CD4-positive, alpha-beta T cell treated with Interleukin-10 for 1 hour (primary cell): Measurements from ENCODE around the gene CELSR1.
A peak's percentile ranks its signal among the peaks of the same experiment; 100 is the strongest.

Experiments used
- DNase-seq: peaks from one replicate; pipeline ENCODE4 v3.0.0-alpha.2; 2020

The CELSR1 gene

DNA sequence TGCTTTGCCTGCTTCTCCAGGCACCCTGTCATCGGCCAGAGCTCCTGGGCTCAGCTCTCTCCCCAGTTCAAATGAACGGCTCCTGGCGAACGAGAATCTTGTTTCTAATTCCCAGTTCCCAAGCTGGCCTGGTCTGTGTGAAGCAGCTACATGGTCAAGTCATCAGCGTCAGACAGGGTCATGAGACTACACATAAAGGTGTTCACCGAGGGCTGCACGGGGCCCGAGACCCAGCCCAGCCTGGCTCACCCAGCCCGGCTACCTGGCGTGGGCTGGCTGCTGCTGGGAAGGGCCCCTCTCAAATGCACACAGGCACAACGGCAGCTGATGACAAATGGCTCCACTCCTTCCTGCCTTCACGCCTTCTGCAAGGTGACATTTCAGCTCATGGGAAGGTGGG, 14.6 kb upstream of the CELSR1 start:
- DNase-seq: no peak

- DNase-seq: no peak
Observed at GRCh38 chr22:46551321-46551720, 13.9 kb upstream of the CELSR1 start.

DNA sequence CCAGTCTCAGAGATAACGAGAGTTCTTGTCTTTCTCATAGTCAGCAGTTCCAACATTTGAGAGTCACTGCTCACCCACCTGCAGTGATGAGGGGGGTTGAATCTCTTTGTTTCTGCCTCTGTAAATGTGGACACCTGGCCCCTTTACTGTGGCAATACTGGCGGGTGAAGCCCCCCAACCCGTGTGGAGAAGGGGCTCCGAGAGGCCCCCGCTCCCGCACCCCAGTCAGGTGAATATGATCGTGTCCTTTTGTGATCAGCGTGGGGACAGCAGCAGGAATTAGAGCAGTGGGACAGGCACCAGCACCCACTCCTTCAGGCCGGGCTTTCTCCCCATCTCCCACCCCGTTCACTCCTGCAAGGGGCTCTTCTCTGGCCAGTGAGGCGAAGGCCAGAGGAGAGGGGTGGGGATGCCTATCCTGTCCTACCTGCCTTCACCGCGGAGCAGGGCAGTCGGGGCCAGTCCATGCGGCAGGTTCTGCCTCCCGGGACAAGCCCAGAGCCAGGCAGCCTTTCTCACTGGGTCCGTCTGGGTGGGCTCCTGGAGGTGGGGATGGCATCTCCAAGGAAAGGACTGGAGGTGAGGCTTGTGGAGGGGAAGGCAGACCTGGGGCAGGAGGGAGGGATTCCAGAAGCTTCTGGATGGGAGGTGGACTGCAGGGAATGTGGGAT, 12.7 kb upstream of the CELSR1 start:
- no peak for DNase-seq

GRCh38 chr22:46549563-46549840, 12.1 kb upstream of the CELSR1 start:
- DNase-seq: no peak

DNA sequence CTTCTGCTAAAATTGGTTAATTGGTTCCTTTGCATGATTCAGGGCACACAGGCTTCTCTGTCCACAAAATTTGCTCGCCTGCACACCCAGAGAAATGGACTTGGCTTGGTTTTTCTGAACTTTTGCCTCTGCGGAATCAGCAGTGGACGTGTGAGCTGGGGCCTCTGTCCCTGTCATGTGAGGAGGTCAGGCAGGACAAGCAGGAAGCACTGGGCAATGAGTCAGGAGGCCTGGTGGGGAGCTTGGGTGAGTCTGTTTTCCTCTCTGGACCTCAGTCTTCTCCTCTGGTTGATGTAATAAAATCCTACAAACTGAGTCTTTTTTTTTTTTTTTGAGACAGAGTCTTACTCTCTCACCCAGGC, 10.4 kb upstream of the CELSR1 start:
- no peak for DNase-seq

DNA sequence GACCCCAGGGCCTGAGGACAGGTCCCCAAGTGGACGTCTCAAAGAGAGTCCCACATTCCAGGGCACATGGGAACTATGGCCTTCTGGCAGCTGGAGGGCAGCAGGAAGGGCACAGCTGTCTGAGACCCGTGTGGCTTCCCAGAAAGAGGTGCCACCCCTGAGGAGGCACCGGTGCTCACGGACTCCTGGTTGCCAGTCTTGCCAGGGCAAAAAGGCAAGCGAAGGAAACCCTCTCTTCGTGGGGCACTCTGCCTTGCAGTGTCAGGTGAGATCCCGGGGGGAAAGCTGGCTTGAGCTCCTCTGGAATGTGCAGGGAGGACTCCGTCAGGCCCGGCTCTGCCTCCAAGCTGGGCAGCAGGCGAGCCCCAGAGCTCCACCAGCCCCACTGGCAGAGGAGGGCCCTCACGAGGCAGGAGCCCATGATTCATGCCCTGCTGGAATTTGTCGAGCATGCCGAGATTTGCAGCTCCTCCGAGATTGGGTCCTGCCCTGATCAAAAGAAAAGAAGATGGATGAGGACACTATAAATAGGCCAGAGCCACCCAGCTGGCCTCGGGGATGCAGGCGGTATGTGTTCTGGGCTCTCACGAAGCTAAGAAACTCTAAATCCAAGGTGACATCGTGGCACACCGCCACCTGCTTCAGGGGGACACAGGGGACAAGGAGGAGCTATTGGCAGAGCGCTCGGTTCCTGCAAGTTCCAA, 9.9 kb upstream of the CELSR1 start:
- no peak for DNase-seq

DNA sequence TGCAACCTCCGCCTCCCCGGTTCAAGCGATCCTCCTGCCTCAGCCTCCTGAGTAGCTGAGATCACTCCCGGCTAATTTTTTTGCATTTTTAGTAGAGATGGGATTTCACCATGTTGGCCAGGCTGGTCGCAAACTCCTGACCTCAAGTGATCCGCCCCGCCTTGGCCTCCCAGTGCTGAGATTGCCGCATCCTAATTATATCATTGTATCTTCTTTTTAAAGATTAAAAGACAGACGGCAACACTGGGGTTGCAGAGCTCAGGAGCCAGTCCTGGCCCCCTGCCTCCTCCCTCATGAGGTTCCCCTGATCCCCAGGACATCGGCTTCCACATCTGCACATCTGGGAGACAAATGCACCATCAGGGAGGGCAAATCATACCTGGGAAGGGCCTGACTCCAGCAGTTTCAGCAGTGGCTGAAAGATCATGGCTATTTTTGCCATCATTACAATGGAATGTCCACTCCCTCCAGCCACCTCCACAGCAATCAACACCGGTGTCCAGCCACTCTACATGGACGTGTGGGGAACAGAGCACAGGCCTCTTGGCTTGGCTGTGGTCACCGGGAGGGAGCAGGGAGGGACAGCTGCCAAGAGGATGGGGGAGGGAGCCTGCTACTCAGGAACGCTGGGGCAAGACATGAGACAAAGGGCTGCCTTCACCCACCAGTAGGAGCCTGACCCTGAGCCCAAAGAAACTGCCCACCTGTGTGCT, 9.2 kb upstream of the CELSR1 start:
- no peak for DNase-seq

- no peak for DNase-seq
Observed at GRCh38 chr22:46545086-46545792, 7.8 kb upstream of the CELSR1 start.

DNA sequence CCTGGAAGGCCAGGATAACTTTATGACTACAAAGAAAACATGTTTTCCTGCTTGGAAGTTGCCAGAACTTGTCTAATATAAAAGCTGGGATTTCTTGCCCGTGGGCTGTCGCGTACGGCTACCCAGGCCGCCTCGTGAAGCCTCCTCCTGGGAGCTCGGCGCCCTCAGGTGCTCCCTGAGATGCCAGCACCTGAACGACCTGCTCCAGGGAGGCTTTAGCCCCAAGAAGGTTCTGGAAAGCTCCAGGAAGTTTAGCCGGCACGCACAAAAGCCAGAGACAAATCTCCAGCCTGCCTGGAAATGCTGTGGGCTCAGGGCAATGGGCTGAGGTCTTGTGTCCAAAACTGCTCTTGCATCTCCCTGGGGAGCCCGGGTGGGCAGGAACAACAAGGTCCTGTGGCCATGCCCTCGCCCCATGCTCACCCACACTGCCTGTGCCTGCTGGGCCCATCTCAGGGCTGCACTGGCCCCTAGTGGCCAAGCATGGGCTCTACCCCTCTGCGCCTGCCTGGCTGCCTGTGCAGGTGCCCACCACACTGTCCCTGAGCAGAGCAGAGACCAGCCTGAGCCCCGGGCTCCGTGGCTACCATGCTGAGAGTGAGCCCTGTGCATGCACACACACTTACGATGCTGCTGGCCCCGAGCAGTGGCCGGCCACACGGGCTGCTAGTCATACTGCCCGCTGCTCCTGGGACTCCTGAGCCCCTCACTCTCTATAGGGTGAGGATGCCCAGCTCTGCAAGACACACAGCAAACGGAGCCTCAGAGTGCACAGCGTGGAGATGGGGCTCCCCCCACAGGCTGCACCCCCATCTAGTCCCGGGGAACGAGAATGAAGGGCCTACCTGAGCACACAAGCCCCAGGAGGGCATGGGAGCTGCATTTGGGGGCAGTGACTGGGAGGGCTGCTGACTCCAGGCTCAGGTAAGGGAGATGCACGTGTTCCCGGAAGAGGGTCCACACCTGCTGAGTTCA, 4.9 kb upstream of the CELSR1 start:
- peak; percentile 76 for DNase-seq

GRCh38 chr22:46541536-46541935, 4.1 kb upstream of the CELSR1 start:
- no peak for DNase-seq

DNA sequence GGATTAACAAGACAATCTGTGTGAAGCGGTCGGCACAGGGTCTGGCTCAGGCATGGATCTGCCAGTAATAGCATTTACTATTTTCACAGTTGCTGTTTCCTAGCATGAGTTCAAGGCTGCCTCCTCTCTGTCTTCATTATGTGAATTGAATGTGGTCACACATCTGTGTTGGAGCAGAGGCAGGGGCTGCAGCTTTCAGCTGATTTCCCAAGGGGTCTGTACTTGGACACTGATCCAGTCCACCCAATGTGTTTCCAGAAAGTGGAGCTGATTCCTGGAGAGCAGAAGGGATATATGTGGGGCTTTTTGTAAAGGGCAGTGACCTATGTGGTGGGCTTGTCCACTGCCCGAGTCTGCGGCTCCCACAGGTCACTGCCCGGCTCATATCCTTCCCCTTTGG, 3.5 kb upstream of the CELSR1 start:
- DNase-seq: no peak

GRCh38 chr22:46539169-46539568, 1.7 kb upstream of the CELSR1 start:
- no peak for DNase-seq

GRCh38 chr22:46538814-46539160, 1.4 kb upstream of the CELSR1 start:
- no peak for DNase-seq

GRCh38 chr22:46537946-46538813, 760 bp upstream of the CELSR1 start:
- no peak for DNase-seq

DNA sequence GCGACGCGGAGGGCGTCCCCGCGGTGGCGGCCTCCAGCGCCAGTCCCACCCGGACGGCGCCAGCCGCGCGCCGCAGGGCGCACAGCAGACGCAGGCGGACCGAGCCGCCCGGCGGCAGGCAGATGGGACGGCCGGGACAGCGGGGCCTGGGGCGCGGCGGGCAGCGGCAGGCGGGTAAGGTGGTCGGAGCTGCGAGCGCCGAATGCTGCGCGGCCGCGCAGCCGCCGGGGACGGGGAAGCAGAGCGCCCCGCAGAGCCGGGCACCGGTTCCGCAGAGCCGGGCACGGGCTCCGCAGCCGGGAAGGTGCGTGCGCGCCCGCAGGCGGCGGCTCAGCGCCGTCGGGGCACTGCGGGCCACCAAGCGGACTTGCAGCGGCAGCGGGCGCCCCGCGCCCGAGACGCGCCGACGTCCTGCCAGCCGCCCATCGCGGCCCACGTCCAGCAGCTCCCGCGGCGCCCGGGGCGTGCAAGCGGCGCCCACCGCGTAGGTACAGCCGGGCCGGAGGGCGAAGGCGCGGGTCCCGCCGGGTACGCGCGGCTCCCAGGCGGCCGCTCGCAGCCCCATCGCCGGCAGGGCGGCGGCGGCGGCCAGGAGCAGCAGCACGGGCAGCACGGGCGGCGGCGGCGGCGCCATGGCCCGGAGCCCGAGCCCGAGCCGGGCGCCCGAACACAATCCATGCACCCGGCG, 739 bp downstream of the CELSR1 start:
- DNase-seq: no peak

DNA sequence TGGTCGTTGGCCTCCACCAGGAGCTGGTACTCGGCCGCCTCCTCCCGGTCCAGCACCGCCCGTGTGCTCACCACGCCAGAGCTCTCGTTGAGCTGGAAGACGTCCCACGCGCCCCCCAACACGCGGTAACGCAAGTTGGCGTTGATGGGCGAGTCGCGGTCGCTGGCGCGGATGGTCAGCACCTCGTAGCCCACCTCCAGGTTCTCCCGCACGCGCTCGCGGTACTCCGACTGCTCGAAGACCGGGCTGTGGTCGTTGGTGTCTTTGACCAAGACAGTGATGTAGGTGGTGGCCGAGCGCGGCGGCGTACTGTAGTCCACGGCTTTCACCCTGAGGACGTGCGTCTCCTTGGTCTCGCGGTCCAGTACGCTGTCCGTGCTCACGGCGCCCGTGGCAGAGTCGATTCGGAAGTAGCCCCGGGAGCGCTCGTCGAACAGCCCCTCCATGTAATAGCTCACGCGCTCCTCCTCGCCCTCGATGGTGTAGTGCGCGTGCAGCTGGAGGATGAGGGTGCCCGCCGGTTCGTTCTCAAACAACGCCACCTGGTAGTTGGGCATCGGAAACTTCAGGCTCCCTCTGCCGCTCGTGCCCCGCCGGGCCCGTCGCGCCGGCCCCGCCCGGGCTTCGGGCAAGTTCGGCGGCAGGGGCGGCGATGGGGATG, 1.4 kb downstream of the CELSR1 start:
- no peak for DNase-seq

DNA sequence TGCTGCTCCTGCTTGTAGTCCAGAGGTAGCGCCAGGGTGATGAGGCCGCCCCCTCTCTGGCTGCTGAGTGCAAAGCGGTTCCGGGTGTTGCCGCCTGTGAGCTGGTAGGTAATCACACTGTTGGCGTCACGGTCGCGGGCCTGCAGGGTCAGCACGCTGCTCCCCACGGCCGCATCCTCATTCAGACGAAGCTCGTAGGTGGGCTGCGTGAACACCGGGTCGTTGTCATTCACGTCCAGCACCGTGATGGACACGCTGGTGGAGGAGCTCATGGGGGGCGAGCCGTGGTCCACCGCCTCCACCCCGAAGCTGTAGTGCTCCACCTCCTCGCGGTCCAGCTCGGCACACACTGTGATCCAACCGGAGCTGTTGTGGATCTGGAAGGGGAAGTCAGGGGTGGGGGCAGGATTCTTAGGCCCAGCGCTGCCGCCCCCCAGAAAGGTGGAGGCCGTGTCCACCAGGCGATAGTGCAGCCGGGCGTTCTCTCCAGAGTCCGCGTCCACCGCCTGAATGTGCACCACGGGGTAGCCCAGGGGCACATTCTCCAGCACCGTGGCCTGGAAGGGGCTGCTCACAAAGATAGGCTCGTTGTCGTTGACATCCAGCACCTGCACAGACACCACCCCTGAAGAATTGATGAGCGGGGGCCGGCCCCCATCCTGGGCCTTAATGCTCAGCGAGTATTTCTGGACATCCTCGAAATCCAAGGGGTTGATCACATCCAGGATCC, 2.4 kb downstream of the CELSR1 start:
- DNase-seq: no peak

DNA sequence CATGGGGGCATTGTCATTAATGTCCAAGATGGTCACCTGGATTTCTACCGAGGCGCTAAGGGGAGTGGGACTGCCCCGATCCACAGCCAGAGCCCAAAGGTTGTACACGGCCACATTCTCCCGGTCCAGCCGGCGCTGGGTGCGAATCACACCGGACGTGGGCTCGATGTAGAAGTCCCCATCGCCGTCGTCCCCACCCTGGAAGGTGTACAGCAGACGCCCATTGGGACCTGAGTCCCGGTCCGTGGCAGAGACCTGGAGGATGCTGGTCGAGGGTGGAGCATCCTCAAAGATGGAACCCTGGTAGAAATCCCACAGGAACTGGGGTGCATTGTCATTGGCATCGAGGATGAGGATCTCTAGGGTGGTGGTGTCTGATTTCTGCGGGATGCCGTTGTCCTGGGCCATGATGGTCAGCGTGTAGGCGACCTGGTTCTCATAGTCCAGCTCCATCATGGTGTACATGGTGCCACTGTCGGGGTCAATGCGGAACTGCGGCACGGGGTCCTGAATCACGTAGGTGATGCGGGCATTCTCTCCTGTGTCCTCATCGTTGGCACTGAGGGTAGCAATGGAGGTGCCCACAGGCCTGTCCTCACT, 3.1 kb downstream of the CELSR1 start:
- DNase-seq: no peak

DNA sequence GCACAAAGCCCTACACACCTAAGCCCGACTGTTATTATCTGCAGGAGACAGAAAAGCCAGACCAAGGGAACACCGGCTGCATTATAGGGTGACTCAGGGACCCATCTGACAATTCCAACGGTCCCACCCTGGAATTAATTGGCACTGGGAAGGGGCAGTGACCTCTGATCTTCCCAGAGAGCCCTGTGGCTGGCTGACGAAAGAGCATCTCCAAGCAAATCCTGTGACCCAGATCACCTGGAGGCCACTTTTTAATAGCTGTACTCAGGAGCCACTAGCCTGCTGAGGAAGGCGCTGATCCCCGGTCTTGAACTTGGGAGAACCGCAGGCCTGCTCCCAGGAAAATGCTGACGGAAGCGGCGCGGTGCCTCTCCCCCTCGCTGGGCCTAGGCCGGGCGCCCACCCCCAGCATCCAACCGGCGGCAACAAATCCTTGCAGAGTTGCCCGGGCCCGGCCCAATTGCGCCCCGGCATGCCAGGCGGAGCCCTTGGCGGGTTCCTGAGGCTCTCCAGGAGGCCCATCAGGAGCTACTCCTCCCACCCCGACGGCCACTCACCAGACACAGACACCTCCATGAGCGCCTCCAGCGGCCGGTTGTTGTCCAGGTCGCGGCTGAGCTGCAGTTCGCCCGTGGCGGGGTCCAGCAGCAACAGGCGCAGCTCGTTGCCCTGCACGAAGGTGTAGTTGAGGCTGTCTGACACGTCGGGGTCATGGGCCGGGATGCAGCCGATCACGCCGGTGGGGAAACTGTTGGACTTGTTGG, 4.2 kb downstream of the CELSR1 start:
- DNase-seq: no peak
